Ramos (cell line): ENCODE results near the gene HHAT.

ENCODE experiments used
- in situ Hi-C: fragments of 300-500 bp; cut with MboI; formaldehyde crosslinking; loops from one replicate; pipeline ENCODE4 v1.14.3; 2022; ENCODE audit warnings: low sequenced_read_pairs; ENCODE audit not compliant: unreplicated experiment

The HHAT gene

GRCh38 chr1:210311726-210312493, 16.8 kb upstream of the HHAT start:
- in situ Hi-C loops = loop anchor here (10.0 to 25.0 kb wide), 2 partner anchors 167 to 450 kb away; no protein-coding TSS in a partner anchor

GRCh38 chr1:210313046-210313595, 15.6 kb upstream of the HHAT start:
- in situ Hi-C loops = loop anchor here (10.0 to 25.0 kb wide), 2 partner anchors 168 to 451 kb away; no protein-coding TSS in a partner anchor

GRCh38 chr1:210313921-210314320, 14.8 kb upstream of the HHAT start:
- in situ Hi-C loops = loop anchor here (10.0 to 25.0 kb wide), 2 partner anchors 169 to 452 kb away; no protein-coding TSS in a partner anchor

GRCh38 chr1:210315529-210315928, 13.2 kb upstream of the HHAT start:
- in situ Hi-C loops = loop anchor here (10.0 to 25.0 kb wide), 2 partner anchors 171 to 453 kb away; no protein-coding TSS in a partner anchor

GRCh38 chr1:210321131-210321530, 7.6 kb upstream of the HHAT start:
- in situ Hi-C loops = loop anchor here (25.0 kb wide), 1 partner anchor 459 kb away; no protein-coding TSS in a partner anchor

- in situ Hi-C loops = loop anchor here (25.0 kb wide), 1 partner anchor 459 kb away; no protein-coding TSS in a partner anchor
Observed at GRCh38 chr1:210321552-210321951, 7.2 kb upstream of the HHAT start.

- in situ Hi-C loops = loop anchor here (25.0 kb wide), 1 partner anchor 462 kb away; no protein-coding TSS in a partner anchor
Observed at GRCh38 chr1:210323957-210324356, 4.7 kb upstream of the HHAT start.

- in situ Hi-C loops = no loop called here
Observed at GRCh38 chr1:210325026-210325670, 3.6 kb upstream of the HHAT start.

GRCh38 chr1:210328032-210328745, 513 bp upstream of the HHAT start:
- in situ Hi-C loops = no loop called here

GRCh38 chr1:210330279-210330866, 1.7 kb downstream of the HHAT start:
- in situ Hi-C loops = no loop called here

GRCh38 chr1:210332233-210332632, 3.5 kb downstream of the HHAT start:
- in situ Hi-C loops = no loop called here

GRCh38 chr1:210332719-210333398, 4.2 kb downstream of the HHAT start:
- in situ Hi-C loops = no loop called here

GRCh38 chr1:210335001-210335400, 6.3 kb downstream of the HHAT start:
- in situ Hi-C loops = no loop called here

GRCh38 chr1:210336362-210336761, 7.7 kb downstream of the HHAT start:
- in situ Hi-C loops = no loop called here

GRCh38 chr1:210339500-210339899, 10.8 kb downstream of the HHAT start:
- in situ Hi-C loops = no loop called here

GRCh38 chr1:210340311-210340710, 11.6 kb downstream of the HHAT start:
- in situ Hi-C loops = no loop called here

- in situ Hi-C loops = no loop called here
Observed at GRCh38 chr1:210340841-210341240, 12.1 kb downstream of the HHAT start.

GRCh38 chr1:210342986-210343780, 14.5 kb downstream of the HHAT start:
- in situ Hi-C loops = no loop called here

- in situ Hi-C loops = no loop called here
Observed at GRCh38 chr1:210344706-210345105, 16.0 kb downstream of the HHAT start.
